GM19468 (cell line): ENCODE measurements around the gene AXIN2.
"Not testable (repeated sequence)": the region's sequence is repeated elsewhere in the genome, so short reads cannot be mapped to it uniquely, and the experiment has no call there.

Source experiments
- ATAC-seq: cut with Tn5 transposase; IDR thresholded peaks from one replicate; pipeline ENCODE4 v1.9.1; 2021; ENCODE audit warnings: mild to moderate bottlenecking, moderate library complexity, moderate number of reproducible peaks; ENCODE audit not compliant: unreplicated experiment; ENCODE audit errors: extremely low read depth

AXIN2 gene

GRCh38 chr17:65487990-65488389 is 73.5 kb downstream of the AXIN2 start:
- no peak for ATAC-seq

GRCh38 chr17:65487161-65487560 is 74.3 kb downstream of the AXIN2 start:
- ATAC-seq: no peak

- no peak for ATAC-seq
Measured at GRCh38 chr17:65485388-65486299, 75.8 kb downstream of the AXIN2 start.

GRCh38 chr17:65484405-65484804 is 77.0 kb downstream of the AXIN2 start:
- ATAC-seq: not testable (repeated sequence)

- ATAC-seq: no peak
Measured at GRCh38 chr17:65483438-65483837, 78.0 kb downstream of the AXIN2 start.

- no peak for ATAC-seq
Measured at GRCh38 chr17:65482201-65482600, 79.2 kb downstream of the AXIN2 start.

GRCh38 chr17:65479282-65479681 is 82.2 kb downstream of the AXIN2 start:
- ATAC-seq: no peak
